ENCODE data around the gene ANKS3.
A peak's percentile ranks its signal among the peaks of the same experiment; 100 is the strongest.

The ANKS3 gene

DNA sequence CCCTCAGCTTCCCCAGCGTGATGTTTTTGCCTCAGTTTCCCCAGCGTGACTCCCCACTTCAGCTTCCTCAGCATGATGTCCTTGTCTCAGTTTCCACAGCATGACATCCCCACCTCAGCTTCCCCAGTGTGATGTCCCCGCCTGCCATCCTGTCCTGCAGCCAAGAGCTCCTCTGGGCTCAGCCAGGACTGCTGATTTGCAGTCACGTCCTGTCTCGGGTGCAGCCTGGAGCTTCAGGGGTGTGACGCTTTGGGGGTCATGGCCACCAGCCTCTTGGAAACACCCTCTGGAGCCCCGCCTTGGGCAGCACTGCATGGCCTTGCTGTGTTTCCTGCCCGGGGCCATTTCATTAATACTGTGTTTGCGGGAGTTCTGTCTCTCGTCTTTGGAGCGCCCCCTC is 57.2 kb downstream of the ANKS3 start:
- no peaks in the 10 kb centered on the region for H3K27me3 ChIP-seq
- TF ChIP-seq Cebpa-rat (IDR thresholded peaks at IDR 0.05) = no peak
- no peak overlapping the region for H3K4me3 ChIP-seq
- no peak overlapping the region for H3K27ac ChIP-seq
- peaks cover 42% of the 10 kb centered on the region for H4K20me1 ChIP-seq
- no peak overlapping the region; the same call in 1 of the 2 replicates for H3K4me2 ChIP-seq
- no peaks in the 10 kb centered on the region for H3K9me3 ChIP-seq
- H3K36me3 ChIP-seq = peaks cover 87% of the 10 kb centered on the region
- H3K9ac ChIP-seq = no peak overlapping the region
- H3K4me1 ChIP-seq = peaks cover 29% of the 10 kb centered on the region

DNA sequence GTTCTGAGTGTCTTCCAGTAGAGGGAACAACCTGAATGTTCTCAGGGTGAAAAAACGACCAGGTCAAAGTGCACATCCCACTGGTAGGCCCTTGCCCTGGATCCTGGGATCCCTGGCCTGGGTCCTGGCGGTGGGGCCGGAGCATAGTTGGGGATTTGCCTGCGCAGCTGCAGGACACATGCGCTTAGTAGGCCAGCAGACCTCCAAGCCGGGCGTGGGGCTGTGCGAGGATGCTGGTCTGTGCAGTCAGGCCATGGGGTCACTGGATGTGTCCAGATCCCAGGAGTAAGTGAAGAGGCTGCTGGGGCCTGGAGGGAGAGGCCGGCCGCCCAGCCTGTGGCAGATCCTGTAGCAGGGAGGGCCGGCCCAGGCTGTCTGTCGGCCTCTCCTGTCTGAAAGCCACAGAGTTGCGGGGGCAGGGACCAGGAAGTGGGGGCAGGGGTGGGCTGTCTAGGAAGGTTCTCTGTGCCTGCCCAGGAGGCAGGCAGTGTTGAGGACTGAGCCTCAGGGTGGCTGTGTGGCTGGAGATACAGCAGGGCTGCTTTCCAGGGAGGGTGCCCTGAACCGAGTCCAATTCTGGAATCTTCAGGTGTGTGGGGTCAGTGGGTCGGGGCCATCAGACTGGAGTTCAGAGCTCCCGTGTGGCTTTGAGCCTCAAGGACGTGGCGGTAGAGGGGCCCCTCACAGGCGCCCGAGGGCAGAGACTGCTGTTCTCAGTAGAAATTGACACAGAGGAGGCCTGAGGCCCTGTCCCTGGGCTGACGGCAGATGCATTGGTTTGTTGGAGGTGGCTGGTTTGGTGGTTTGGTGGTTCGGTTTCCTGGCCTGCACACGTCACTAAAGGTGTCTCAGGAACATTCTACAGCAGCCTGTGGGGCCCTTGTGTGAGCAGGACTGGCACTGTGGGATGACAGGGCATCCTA is 57.9 kb downstream of the ANKS3 start:
- no peaks in the 10 kb centered on the region for H3K27me3 ChIP-seq
- peak overlapping the region; percentile 63 for H3K9ac ChIP-seq
- H3K4me1 ChIP-seq = peaks cover 29% of the 10 kb centered on the region
- H3K4me2 ChIP-seq = peak overlapping the region; percentile 67
- H3K36me3 ChIP-seq = peaks cover 87% of the 10 kb centered on the region
- H3K27ac ChIP-seq = peak overlapping the region; percentile 56
- no peak for TF ChIP-seq Cebpa-rat (IDR thresholded peaks at IDR 0.05)
- H3K9me3 ChIP-seq = no peaks in the 10 kb centered on the region
- no peak overlapping the region for H3K4me3 ChIP-seq
- peaks cover 36% of the 10 kb centered on the region for H4K20me1 ChIP-seq

DNA sequence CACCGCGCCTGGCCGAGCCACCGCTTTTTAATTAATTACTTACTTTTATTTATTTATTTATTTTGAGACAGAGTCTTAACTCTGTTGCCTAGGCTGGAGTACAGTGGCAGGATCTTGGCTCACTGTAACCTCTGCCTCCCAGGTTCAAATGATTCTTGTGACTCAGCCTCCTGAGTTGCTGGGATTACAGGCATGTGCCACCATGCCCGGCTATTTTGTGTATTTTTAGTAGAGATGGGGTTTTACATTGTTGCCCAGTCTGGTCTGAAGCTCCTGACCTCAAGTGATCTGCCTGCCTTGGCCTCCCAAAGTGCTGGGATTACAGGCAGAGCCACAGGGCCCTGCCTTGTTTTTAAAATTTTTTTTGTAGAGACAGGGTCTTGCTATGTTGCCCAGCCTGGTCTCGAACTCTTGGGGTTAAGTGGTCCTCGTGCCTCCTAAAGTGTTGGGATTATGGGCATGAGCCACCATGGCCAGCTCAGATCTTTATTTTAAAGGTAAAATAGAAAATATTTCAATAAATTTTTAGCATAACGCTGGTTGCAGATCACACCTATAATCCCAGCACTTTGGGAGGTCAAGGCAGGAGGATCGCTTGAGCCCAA is 59.0 kb downstream of the ANKS3 start:
- no peak for TF ChIP-seq Cebpa-rat (IDR thresholded peaks at IDR 0.05)
- Histone ChIP-seq H3K9ac (no peak overlapping the region), H3K4me1 (peaks cover 29% of the 10 kb centered on the region), H3K4me2 (peak overlapping the region; percentile 67; the same call in 1 of the 2 replicates), H3K27me3 (no peaks in the 10 kb centered on the region), H4K20me1 (peaks cover 34% of the 10 kb centered on the region), H3K36me3 (peaks cover 89% of the 10 kb centered on the region), H3K27ac (no peak overlapping the region), H3K4me3 (no peak overlapping the region), H3K9me3 (no peaks in the 10 kb centered on the region)

DNA sequence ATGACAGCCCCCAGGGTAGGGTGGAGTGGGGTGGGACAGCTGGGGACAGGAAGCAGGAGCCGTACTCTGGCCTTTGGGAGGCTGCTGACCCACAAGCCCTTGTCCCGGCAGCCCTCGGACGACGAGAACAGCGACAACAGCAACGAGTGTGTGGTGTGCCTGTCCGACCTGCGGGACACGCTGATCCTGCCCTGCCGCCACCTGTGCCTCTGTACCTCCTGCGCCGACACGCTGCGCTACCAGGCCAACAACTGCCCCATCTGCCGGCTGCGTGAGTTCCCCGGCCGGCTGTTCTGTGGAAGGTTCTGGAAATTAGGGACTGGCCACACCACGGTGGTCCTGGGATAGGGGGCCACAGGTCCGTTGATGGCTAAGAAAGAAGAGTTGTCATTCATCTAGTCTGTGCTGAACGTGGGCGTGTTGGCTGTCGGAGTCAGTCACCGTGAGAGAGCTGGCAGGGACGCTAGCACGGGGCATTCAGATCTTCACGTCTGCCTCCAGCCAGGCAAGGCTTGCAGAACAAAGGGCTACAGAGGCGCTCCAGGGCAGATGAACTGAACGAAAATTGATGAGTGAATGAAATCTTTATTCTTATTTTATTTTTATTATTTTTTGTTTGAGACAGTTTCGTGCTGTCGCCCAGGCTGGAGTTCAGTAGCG is 60.6 kb downstream of the ANKS3 start:
- Histone ChIP-seq H3K27me3 (no peaks in the 10 kb centered on the region), H4K20me1 (peaks cover 28% of the 10 kb centered on the region), H3K4me3 (no peak overlapping the region), H3K4me2 (no peak overlapping the region), H3K36me3 (peaks cover 89% of the 10 kb centered on the region), H3K4me1 (peaks cover 26% of the 10 kb centered on the region), H3K9ac (no peak overlapping the region), H3K9me3 (no peaks in the 10 kb centered on the region), H3K27ac (no peak overlapping the region)
- no peak for TF ChIP-seq Cebpa-rat (IDR thresholded peaks at IDR 0.05)

DNA sequence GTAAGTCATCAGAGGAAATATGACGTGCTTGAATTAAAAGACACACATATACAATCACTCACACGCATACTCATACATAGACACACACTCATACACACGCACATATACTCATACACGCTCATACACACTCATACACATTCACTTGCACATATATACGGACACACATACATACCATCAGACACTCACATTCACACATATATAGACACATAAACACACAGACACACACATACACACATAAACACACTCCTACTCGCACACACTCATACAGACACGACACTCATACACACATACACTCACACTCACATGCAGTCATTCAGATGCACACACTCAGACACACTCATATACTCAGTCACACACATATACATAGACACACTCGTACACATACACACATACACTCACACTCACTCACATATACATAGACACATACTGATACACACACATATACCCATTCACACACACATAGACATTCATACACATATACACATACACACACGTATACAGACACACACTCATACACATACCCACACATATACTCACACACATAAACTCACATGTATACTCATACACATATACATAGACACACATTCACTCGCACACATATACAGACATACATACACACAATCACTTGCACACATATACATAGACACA is 65.6 kb downstream of the ANKS3 start:
- Histone ChIP-seq H3K27ac (no peak overlapping the region), H3K36me3 (peaks cover 84% of the 10 kb centered on the region), H4K20me1 (peaks cover 44% of the 10 kb centered on the region), H3K9me3 (no peaks in the 10 kb centered on the region), H3K27me3 (no peaks in the 10 kb centered on the region), H3K4me2 (no peak overlapping the region), H3K9ac (no peak overlapping the region), H3K4me3 (no peak overlapping the region), H3K4me1 (peaks cover 32% of the 10 kb centered on the region)
- no peak for TF ChIP-seq Cebpa-rat (IDR thresholded peaks at IDR 0.05)

DNA sequence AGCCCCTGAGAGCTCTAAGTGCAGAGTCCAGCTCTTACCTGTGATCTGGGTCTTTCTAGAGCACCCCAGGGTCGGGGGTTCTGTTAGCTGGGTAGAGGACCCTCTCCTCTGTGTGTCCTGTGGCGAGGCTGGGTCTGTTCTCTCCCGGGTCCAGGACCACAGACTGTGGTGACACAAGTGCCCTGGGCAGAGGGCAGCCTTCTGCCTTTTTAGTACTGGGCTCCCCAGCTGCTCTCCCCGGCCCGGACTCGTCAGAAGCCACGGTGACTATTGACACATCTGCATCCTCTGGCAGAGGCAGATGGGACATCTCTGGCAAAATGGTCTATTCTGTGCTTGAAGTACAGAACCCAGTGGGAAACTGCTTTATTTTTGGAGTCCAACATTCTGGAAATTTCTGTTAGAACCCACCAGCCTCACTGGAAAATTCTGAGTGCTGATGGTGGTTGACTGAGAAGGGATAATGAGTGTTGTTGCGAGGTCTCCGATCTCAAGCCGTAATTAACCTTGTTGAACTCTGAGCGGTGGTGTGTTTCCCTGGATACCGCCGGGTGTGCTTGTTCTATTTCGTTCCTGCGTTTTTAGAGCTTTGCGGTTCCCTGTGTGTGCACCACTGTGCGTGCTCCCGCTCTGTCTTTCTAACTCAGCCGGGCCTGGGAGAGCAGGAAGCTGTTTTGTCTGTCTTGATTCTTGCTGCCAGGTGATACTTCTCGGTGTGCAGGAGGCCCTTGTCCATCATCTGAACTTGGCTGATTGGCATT is 66.7 kb downstream of the ANKS3 start:
- TF ChIP-seq Cebpa-rat (IDR thresholded peaks at IDR 0.05) = no peak
- Histone ChIP-seq H3K4me1 (peaks cover 42% of the 10 kb centered on the region), H4K20me1 (peaks cover 55% of the 10 kb centered on the region), H3K9ac (no peak overlapping the region), H3K4me3 (no peak overlapping the region), H3K36me3 (peaks cover 74% of the 10 kb centered on the region), H3K4me2 (no peak overlapping the region), H3K9me3 (no peaks in the 10 kb centered on the region), H3K27me3 (no peaks in the 10 kb centered on the region), H3K27ac (no peak overlapping the region)

DNA sequence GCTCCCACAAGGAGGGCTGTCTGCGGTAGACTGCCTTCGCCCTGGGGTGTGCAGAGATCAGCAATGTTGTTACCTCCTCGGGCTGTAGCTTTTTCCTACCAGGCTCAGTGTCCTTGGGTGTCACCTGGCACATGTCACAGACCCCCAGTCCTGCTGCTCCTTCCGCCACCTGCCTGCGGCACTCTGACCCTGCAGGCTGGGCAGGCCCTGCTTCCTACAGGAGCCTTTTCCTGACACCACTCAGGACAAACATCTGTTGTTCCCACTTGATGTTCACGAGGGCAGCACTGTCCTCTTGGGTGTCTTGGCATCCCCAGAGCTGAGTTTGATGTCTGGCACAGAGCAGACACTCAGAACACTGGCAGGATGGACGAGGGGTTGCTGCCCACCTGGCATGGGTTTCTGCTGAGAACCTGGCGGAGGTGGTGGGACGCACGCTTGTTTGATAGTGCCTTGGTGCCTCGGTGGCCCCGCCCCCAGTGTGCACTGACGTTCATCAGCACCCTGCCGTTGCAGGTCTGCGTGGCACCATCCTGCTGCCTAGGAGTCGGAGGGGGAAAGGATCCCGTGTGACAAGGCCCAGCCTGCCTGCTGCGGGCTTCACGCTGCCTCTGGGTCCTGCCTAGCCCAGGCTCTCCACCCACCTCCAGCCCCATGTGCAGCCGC is 67.4 kb downstream of the ANKS3 start:
- TF ChIP-seq Cebpa-rat (IDR thresholded peaks at IDR 0.05) = no peak
- Histone ChIP-seq H3K4me2 (peak overlapping the region; percentile 91), H3K4me1 (peaks cover 49% of the 10 kb centered on the region), H3K27me3 (no peaks in the 10 kb centered on the region), H4K20me1 (peaks cover 62% of the 10 kb centered on the region), H3K27ac (no peak overlapping the region), H3K9ac (no peak overlapping the region), H3K36me3 (peaks cover 66% of the 10 kb centered on the region), H3K9me3 (no peaks in the 10 kb centered on the region), H3K4me3 (no peak overlapping the region)

DNA sequence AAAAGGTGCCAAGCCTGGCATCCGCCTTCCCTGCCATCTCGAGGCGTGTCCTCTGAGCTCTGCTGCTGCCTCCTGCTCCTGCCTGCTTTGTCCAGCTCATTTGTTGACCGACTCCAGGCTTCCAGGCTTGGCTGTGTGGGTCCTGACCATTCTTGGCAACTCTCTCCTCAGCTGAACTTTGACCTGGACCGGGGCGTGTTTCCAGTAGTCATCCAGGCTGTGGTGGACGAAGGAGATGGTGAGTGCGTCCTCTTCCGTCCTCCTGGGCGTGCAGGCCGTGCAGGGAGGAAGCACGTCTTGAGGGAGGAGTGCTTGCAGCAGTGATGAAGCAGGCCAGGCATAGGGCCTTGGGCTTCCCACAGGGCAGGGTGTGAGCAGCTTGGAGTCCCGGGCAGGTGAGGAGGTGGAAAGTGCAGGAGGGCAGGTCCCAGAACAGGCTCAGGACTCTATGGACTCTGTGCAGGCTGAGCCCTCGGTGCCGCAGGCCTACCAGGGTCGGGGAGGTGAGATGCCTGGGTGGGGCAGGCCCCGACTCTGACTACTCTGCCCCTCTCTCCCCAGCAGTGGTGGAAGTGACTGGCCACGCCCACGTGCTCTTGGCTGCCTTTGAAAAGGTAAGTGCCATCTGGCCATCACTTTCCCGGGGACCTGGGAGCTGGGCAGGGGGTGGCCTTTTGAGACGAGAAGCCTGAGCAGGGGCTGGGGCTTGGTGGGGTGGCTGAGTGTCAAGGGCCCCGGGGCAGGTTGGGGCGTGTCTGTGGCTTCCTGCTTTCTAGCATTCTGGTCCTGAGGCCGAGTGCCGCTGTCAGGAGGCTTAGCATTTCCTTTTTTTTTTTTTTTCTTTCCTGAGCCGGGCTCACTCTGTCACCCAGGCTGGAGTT is 69.3 kb downstream of the ANKS3 start:
- H3K9me3 ChIP-seq = no peaks in the 10 kb centered on the region
- peaks cover 81% of the 10 kb centered on the region for H4K20me1 ChIP-seq
- peaks cover 52% of the 10 kb centered on the region for H3K36me3 ChIP-seq
- peak overlapping the region; percentile 67; the same call in 1 of the 2 replicates for H3K27ac ChIP-seq
- H3K27me3 ChIP-seq = no peaks in the 10 kb centered on the region
- peak overlapping the region; percentile 27; the same call in 1 of the 2 replicates for H3K9ac ChIP-seq
- no peak for TF ChIP-seq Cebpa-rat (IDR thresholded peaks at IDR 0.05)
- peak overlapping the region; percentile 91 for H3K4me2 ChIP-seq
- H3K4me1 ChIP-seq = peaks cover 68% of the 10 kb centered on the region
- H3K4me3 ChIP-seq = peak overlapping the region; percentile 20; the same call in 1 of the 2 replicates

Measured in BLaER1 (cell line).